Activated CD4-positive, alpha-beta T cell treated with anti-CD3 and anti-CD28 coated beads for 36 hours (primary cell): Measurements from ENCODE around the gene CCNQ. TPM values are rescaled to one million over a fixed set of nuclear protein-coding genes. Genes with fewer than 3 reads are reported as not detected.

Source experiments
- ATAC-seq: fragments of 200-7000 bp; cut with Tn5 transposase; one replicate; pipeline ENCODE4 v1.10.0; 2021; ENCODE audit warnings: mild to moderate bottlenecking, moderate library complexity
- CTCF ChIA-PET: fragments of 350-600 bp; sonication (Branson Sonifier 250); formaldehyde crosslinking; loops from one replicate; lab custom pipeline; 2021; ENCODE audit warnings: antibody characterized with exemption; lab: Charles Lee
- POLR2A ChIA-PET: fragments of 350-600 bp; sonication (Branson Sonifier 250); formaldehyde crosslinking; loops from one replicate; lab custom pipeline; 2021; ENCODE audit warnings: antibody characterized with exemption, inconsistent platforms; lab: Charles Lee
- DNase-seq: peaks from one replicate; pipeline ENCODE4 v3.0.0-alpha.2; 2020
- H3K27ac Mint-ChIP-seq: one replicate; pipeline ENCODE4 v1.8.0; 2021; ENCODE audit warnings: mixed read lengths
- H3K27me3 Mint-ChIP-seq: one replicate; pipeline ENCODE4 v1.8.0; 2021; ENCODE audit warnings: mixed read lengths
- H3K36me3 Mint-ChIP-seq: one replicate; pipeline ENCODE4 v1.8.0; 2021; ENCODE audit warnings: low read depth, mixed read lengths
- H3K4me1 Mint-ChIP-seq: one replicate; pipeline ENCODE4 v1.8.0; 2021; ENCODE audit warnings: mixed read lengths
- H3K4me3 Mint-ChIP-seq: one replicate; pipeline ENCODE4 v1.8.0; 2021; ENCODE audit warnings: mild to moderate bottlenecking, moderate library complexity, mixed read lengths
- H3K9me3 Mint-ChIP-seq: one replicate; pipeline ENCODE4 v1.8.0; 2021; ENCODE audit warnings: low read depth, mixed read lengths
- intact Hi-C, 2 experiments: fragments of 100-400 bp; cut with DNase I in 1 of 2; cut with micrococcal nuclease in 1 of 2; formaldehyde crosslinking; loops; one replicate each; pipeline versions ENCODE4 v1.14.2 to v1.15.1; 2022 to 2024; cut with DNase I, micrococcal nuclease
- total RNA-seq, 2 experiments: library from RNA; stranded (reverse); gene quantifications; one replicate each; pipeline ENCODE4 v1.2.3, GENCODE V29; 2021

Gene CCNQ
- total RNA-seq, 2 experiments from 2014 or later = 13.9 to 14.7 TPM

- ATAC-seq (no peak), DNase-seq (no peak)
- H3K36me3 Mint-ChIP-seq = no peaks in the 10 kb centered on the region
- no peak overlapping the region for H3K27ac Mint-ChIP-seq
- ChIA-PET CTCF (no interaction called here), POLR2A (no interaction called here)
- peaks cover 2% of the 10 kb centered on the region for H3K27me3 Mint-ChIP-seq
- H3K4me3 Mint-ChIP-seq = no peak overlapping the region
- intact Hi-C loops = no loop called here
- H3K4me1 Mint-ChIP-seq = no peaks in the 10 kb centered on the region
- peaks cover 2% of the 10 kb centered on the region for H3K9me3 Mint-ChIP-seq
Observed at GRCh38 chrX:153627675-153628111, 28.8 kb upstream of the CCNQ start.

GRCh38 chrX:153626863-153627674, 28.1 kb upstream of the CCNQ start:
- intact Hi-C loops = no loop called here
- H3K4me3 Mint-ChIP-seq = no peak overlapping the region
- DNase-seq (no peak), ATAC-seq (no peak)
- CTCF ChIA-PET = no interaction called here
- H3K4me1 Mint-ChIP-seq = no peaks in the 10 kb centered on the region
- no peaks in the 10 kb centered on the region for H3K36me3 Mint-ChIP-seq
- H3K9me3 Mint-ChIP-seq = peaks cover 2% of the 10 kb centered on the region
- H3K27ac Mint-ChIP-seq = no peak overlapping the region
- POLR2A ChIA-PET = no interaction called here
- peaks cover 2% of the 10 kb centered on the region for H3K27me3 Mint-ChIP-seq

GRCh38 chrX:153626025-153626633, 27.2 kb upstream of the CCNQ start:
- CTCF ChIA-PET = no interaction called here
- Mint-ChIP-seq H3K4me3 (no peak overlapping the region), H3K27ac (no peak overlapping the region), H3K4me1 (no peaks in the 10 kb centered on the region), H3K36me3 (no peaks in the 10 kb centered on the region), H3K27me3 (peaks cover 1% of the 10 kb centered on the region), H3K9me3 (peaks cover 1% of the 10 kb centered on the region)
- no peak for DNase-seq
- ATAC-seq = no peak
- POLR2A ChIA-PET = no interaction called here
- intact Hi-C loops = no loop called here

GRCh38 chrX:153625271-153626024, 26.5 kb upstream of the CCNQ start:
- no peak for DNase-seq
- no peaks in the 10 kb centered on the region for H3K36me3 Mint-ChIP-seq
- ATAC-seq = no peak
- CTCF ChIA-PET = no interaction called here
- H3K9me3 Mint-ChIP-seq = no peaks in the 10 kb centered on the region
- no peaks in the 10 kb centered on the region for H3K4me1 Mint-ChIP-seq
- no peak overlapping the region for H3K4me3 Mint-ChIP-seq
- H3K27ac Mint-ChIP-seq = no peak overlapping the region
- POLR2A ChIA-PET = no interaction called here
- H3K27me3 Mint-ChIP-seq = no peaks in the 10 kb centered on the region
- intact Hi-C loops = no loop called here

GRCh38 chrX:153624196-153625091, 25.5 kb upstream of the CCNQ start:
- CTCF ChIA-PET = no interaction called here
- DNase-seq (no peak), ATAC-seq (no peak)
- Mint-ChIP-seq H3K4me1 (no peaks in the 10 kb centered on the region), H3K27ac (no peak overlapping the region), H3K9me3 (no peaks in the 10 kb centered on the region), H3K4me3 (no peak overlapping the region), H3K36me3 (no peaks in the 10 kb centered on the region), H3K27me3 (no peaks in the 10 kb centered on the region)
- intact Hi-C loops = no loop called here
- POLR2A ChIA-PET = no interaction called here

GRCh38 chrX:153623310-153624029, 24.5 kb upstream of the CCNQ start:
- CTCF ChIA-PET = no interaction called here

GRCh38 chrX:153622661-153623309, 23.8 kb upstream of the CCNQ start:
- CTCF ChIA-PET = interaction anchor here (0.9 kb wide), 1 partner anchor 13 kb away, joined by 3 read pairs; no protein-coding TSS in a partner anchor
- no peak overlapping the region for H3K27ac Mint-ChIP-seq

More at GRCh38 chrX:153623310-153624029, 24.5 kb upstream of the CCNQ start:
- ATAC-seq (no peak), DNase-seq (no peak)
- intact Hi-C loops = no loop called here
- Mint-ChIP-seq H3K4me1 (no peaks in the 10 kb centered on the region), H3K4me3 (no peak overlapping the region), H3K36me3 (no peaks in the 10 kb centered on the region), H3K9me3 (no peaks in the 10 kb centered on the region), H3K27me3 (no peaks in the 10 kb centered on the region), H3K27ac (no peak overlapping the region)
- POLR2A ChIA-PET = no interaction called here

GRCh38 chrX:153621949-153622598, 23.1 kb upstream of the CCNQ start:
- POLR2A ChIA-PET = no interaction called here
- Mint-ChIP-seq H3K4me1 (no peaks in the 10 kb centered on the region), H3K27ac (no peak overlapping the region), H3K36me3 (no peaks in the 10 kb centered on the region), H3K9me3 (no peaks in the 10 kb centered on the region), H3K27me3 (no peaks in the 10 kb centered on the region), H3K4me3 (no peak overlapping the region)
- CTCF ChIA-PET = interaction anchor here (0.9 kb wide), 1 partner anchor 12 kb away, joined by 3 read pairs; no protein-coding TSS in a partner anchor
- ATAC-seq (no peak), DNase-seq (no peak)
- intact Hi-C loops = no loop called here

More at GRCh38 chrX:153622661-153623309, 23.8 kb upstream of the CCNQ start:
- POLR2A ChIA-PET = no interaction called here
- Mint-ChIP-seq H3K4me3 (no peak overlapping the region), H3K36me3 (no peaks in the 10 kb centered on the region), H3K27me3 (no peaks in the 10 kb centered on the region), H3K9me3 (no peaks in the 10 kb centered on the region), H3K4me1 (no peaks in the 10 kb centered on the region)
- DNase-seq (no peak), ATAC-seq (no peak)
- intact Hi-C loops = no loop called here

GRCh38 chrX:153620576-153620975, 21.6 kb upstream of the CCNQ start:
- ATAC-seq = no peak
- H3K36me3 Mint-ChIP-seq = no peaks in the 10 kb centered on the region
- H3K27me3 Mint-ChIP-seq = no peaks in the 10 kb centered on the region
- ChIA-PET POLR2A (no interaction called here), CTCF (no interaction called here)
- no peaks in the 10 kb centered on the region for H3K4me1 Mint-ChIP-seq
- no peak overlapping the region for H3K4me3 Mint-ChIP-seq
- H3K9me3 Mint-ChIP-seq = no peaks in the 10 kb centered on the region
- H3K27ac Mint-ChIP-seq = no peak overlapping the region
- DNase-seq = no peak
- intact Hi-C loops = no loop called here

GRCh38 chrX:153614818-153615217, 15.9 kb upstream of the CCNQ start:
- DNase-seq (no peak), ATAC-seq (no peak)
- H3K9me3 Mint-ChIP-seq = no peaks in the 10 kb centered on the region
- peaks cover 8% of the 10 kb centered on the region for H3K4me1 Mint-ChIP-seq
- H3K27me3 Mint-ChIP-seq = no peaks in the 10 kb centered on the region
- H3K27ac Mint-ChIP-seq = no peak overlapping the region
- intact Hi-C loops = no loop called here
- no peaks in the 10 kb centered on the region for H3K36me3 Mint-ChIP-seq
- ChIA-PET CTCF (interaction anchor here (0.8 to 1.0 kb wide), 2 partner anchors 30 to 54 kb away, joined by 3 to 4 read pairs; no protein-coding TSS in a partner anchor), POLR2A (no interaction called here)
- no peak overlapping the region for H3K4me3 Mint-ChIP-seq
